HG03280 (cell line): ENCODE data around the gene HNRNPF.
"Not testable (repeated sequence)": the region's sequence is repeated elsewhere in the genome, so short reads cannot be mapped to it uniquely, and the experiment has no call there.

Source experiments
- ATAC-seq: cut with Tn5 transposase; IDR thresholded peaks from one replicate; pipeline ENCODE4 v1.9.1; 2021; ENCODE audit warnings: mild to moderate bottlenecking, moderate library complexity; ENCODE audit not compliant: unreplicated experiment

The HNRNPF gene

GRCh38 chr10:43421944-43422343, 13.0 kb upstream of the HNRNPF start:
- ATAC-seq, result not testable (repeated sequence)

- ATAC-seq, result no peak
Observed at GRCh38 chr10:43421519-43421918, 12.5 kb upstream of the HNRNPF start.

GRCh38 chr10:43421201-43421507, 12.2 kb upstream of the HNRNPF start:
- no peak for ATAC-seq

- peak; percentile 80 for ATAC-seq
Observed at GRCh38 chr10:43420369-43421200, 11.6 kb upstream of the HNRNPF start.

GRCh38 chr10:43419997-43420368, 11.0 kb upstream of the HNRNPF start:
- no peak for ATAC-seq

- ATAC-seq, result no peak
Observed at GRCh38 chr10:43417950-43418768, 9.2 kb upstream of the HNRNPF start.

GRCh38 chr10:43415544-43415943, 6.6 kb upstream of the HNRNPF start:
- ATAC-seq, result no peak

- no peak for ATAC-seq
Observed at GRCh38 chr10:43411536-43411935, 2.5 kb upstream of the HNRNPF start.

GRCh38 chr10:43410345-43410744, 1.4 kb upstream of the HNRNPF start:
- ATAC-seq, result no peak

GRCh38 chr10:43409385-43410109, 561 bp upstream of the HNRNPF start:
- no peak for ATAC-seq

GRCh38 chr10:43408331-43408709, 666 bp downstream of the HNRNPF start:
- ATAC-seq, result no peak

- peak; percentile 42 for ATAC-seq
Observed at GRCh38 chr10:43407576-43408330, 1.2 kb downstream of the HNRNPF start.

GRCh38 chr10:43407148-43407575, 1.8 kb downstream of the HNRNPF start:
- ATAC-seq, result peak; percentile 24

GRCh38 chr10:43404704-43405084, 4.3 kb downstream of the HNRNPF start:
- ATAC-seq, result no peak

GRCh38 chr10:43403911-43404703, 4.9 kb downstream of the HNRNPF start:
- ATAC-seq, result no peak

GRCh38 chr10:43402880-43403452, 6.0 kb downstream of the HNRNPF start:
- no peak for ATAC-seq

GRCh38 chr10:43402176-43402575, 6.8 kb downstream of the HNRNPF start:
- no peak for ATAC-seq

- no peak for ATAC-seq
Observed at GRCh38 chr10:43401627-43402026, 7.4 kb downstream of the HNRNPF start.
